K562 (cell line): ENCODE results near the gene POLG. TPM values are rescaled to one million over a fixed set of nuclear protein-coding genes. Genes with fewer than 3 reads are reported as not detected.

ENCODE experiments used
- C11orf30 ChIP-seq: fragments of 450-650 bp; IDR thresholded peaks from 2 replicates; pipeline ENCODE4 v1.6.1; 2016; ENCODE audit warnings: low read depth, mild to moderate bottlenecking
- CEBPB ChIP-seq: fragments of 450-650 bp; IDR thresholded peaks from 2 replicates; pipeline ENCODE4 v1.6.1; 2016; ENCODE audit warnings: missing genetic modification characterization, missing compliant biosample characterization
- E2F3 ChIP-seq: fragments of 250-450 bp; sonication (Bioruptor Pico); IDR thresholded peaks from 2 replicates; pipeline ENCODE4 v1.4.0; 2020; ENCODE audit warnings: mild to moderate bottlenecking
- GATA2 ChIP-seq: sonication (generic); formaldehyde crosslinking; IDR thresholded peaks from 2 replicates; pipeline ENCODE4 v1.4.0; 2020; ENCODE audit warnings: mild to moderate bottlenecking, missing genetic modification reagents
- HIVEP1 ChIP-seq: fragments of 250-450 bp; sonication (Bioruptor Pico); IDR thresholded peaks from 2 replicates; pipeline ENCODE4 v1.4.0; 2020; ENCODE audit warnings: mild to moderate bottlenecking
- LARP7 ChIP-seq: fragments of 450-650 bp; IDR thresholded peaks from 2 replicates; pipeline ENCODE4 v1.6.1; 2016
- MEIS2 ChIP-seq: fragments of 450-650 bp; IDR thresholded peaks from 2 replicates; pipeline ENCODE4 v1.6.1; 2014; ENCODE audit warnings: mild to moderate bottlenecking; ENCODE audit not compliant: partially characterized antibody
- NFYB ChIP-seq: IDR thresholded peaks from 2 replicates; pipeline ENCODE4 v1.6.1; 2011; ENCODE audit warnings: mild to moderate bottlenecking, moderate library complexity; ENCODE audit not compliant: insufficient read length; ENCODE audit errors: extremely low read depth
- NUFIP1 ChIP-seq: fragments of 450-650 bp; IDR thresholded peaks from 2 replicates; pipeline ENCODE4 v1.6.1; 2018; ENCODE audit not compliant: partially characterized antibody
- SLC30A9 ChIP-seq: fragments of 250-450 bp; sonication (Bioruptor Pico); IDR thresholded peaks from 2 replicates; pipeline ENCODE4 v1.8.0; 2022; ENCODE audit warnings: mild to moderate bottlenecking, moderate library complexity
- SMAD2 ChIP-seq: fragments of 150-350 bp; IDR thresholded peaks from 2 replicates; pipeline ENCODE4 v1.6.1; 2014; ENCODE audit warnings: low read depth, mild to moderate bottlenecking, low read length
- SMARCA4 ChIP-seq: fragments of 450-650 bp; IDR thresholded peaks from 2 replicates; pipeline ENCODE4 v1.6.1; 2016
- SRSF1 ChIP-seq: fragments of 200-400 bp; formaldehyde crosslinking; IDR thresholded peaks from 2 replicates; pipeline ENCODE4 v1.6.1; 2017; ENCODE audit warnings: mild to moderate bottlenecking, low read depth, low read length, moderate library complexity
- XRCC3 ChIP-seq: fragments of 450-650 bp; IDR thresholded peaks from 2 replicates; pipeline ENCODE4 v1.6.1; 2017; ENCODE audit warnings: mild to moderate bottlenecking, moderate library complexity
- ZFPM2 ChIP-seq: fragments of 250-450 bp; sonication (Bioruptor Pico); IDR thresholded peaks from 2 replicates; pipeline ENCODE4 v1.5.1; 2022; ENCODE audit warnings: mild to moderate bottlenecking
- ZNF12 ChIP-seq: sonication (generic); formaldehyde crosslinking; IDR thresholded peaks from 2 replicates; pipeline ENCODE4 v1.4.0; 2020; ENCODE audit warnings: mild to moderate bottlenecking, missing genetic modification reagents
- ZNF274 ChIP-seq: IDR thresholded peaks from 2 replicates; pipeline ENCODE4 v1.6.1; 2011; ENCODE audit warnings: low read depth, mild to moderate bottlenecking, low read length, moderate library complexity, borderline replicate concordance
- ZNF551 ChIP-seq: fragments of 250-450 bp; sonication (Bioruptor Pico); IDR thresholded peaks from 2 replicates; pipeline ENCODE4 v1.5.0; 2021; ENCODE audit warnings: mild to moderate bottlenecking, moderate library complexity
- polyA plus RNA-seq, 8 experiments: library from polyadenylated mRNA; depleted of rRNA in 4 of 8; stranded (reverse) in 5 of 8; unstranded in 3 of 8; fragments of >200 nt; fragmentation: Nextera tagmentation in 2 of 8; fragmentation: Illumina TruSeq in 1 of 8; extraction: Ambion mirVana in 2 of 8; extraction: Trizol in 1 of 8; gene quantifications; 2 replicates each; pipeline versions ENCODE4 v1.2.1 to v1.2.3, GENCODE V29; 2011 to 2014; ENCODE audit warnings: inconsistent platforms in 1 of 8, missing spikeins in 1 of 8
- total RNA-seq, 7 experiments: library from RNA; depleted of rRNA in 6 of 7; stranded (reverse); fragments of >200 nt in 6 of 7; fragmentation: Illumina TruSeq in 2 of 7; extraction: Trizol in 2 of 7; gene quantifications; 2 replicates each; pipeline versions ENCODE4 v1.2.1 to v1.2.3, GENCODE V29; 2011 to 2021; ENCODE audit warnings: low replicate concordance in 1 of 7
- TF ChIP-seq, protein P1 (sequence below): sonication (generic); formaldehyde crosslinking; IDR thresholded peaks from 2 replicates; pipeline ENCODE4 v1.8.1; 2022; ENCODE audit warnings: missing genetic modification reagents
- TF ChIP-seq, protein P2 (sequence below): fragments of 250-450 bp; sonication (Bioruptor Pico); IDR thresholded peaks from 2 replicates; pipeline ENCODE4 v1.8.0; 2021; ENCODE audit warnings: moderate library complexity, mild to moderate bottlenecking, inconsistent platforms
- TF ChIP-seq, protein P3 (sequence below): IDR thresholded peaks from 2 replicates; pipeline ENCODE4 v1.6.1; 2011; ENCODE audit not compliant: insufficient read length; ENCODE audit errors: extremely low read depth
- TF ChIP-seq, protein P4 (sequence below): IDR thresholded peaks from 2 replicates; pipeline ENCODE4 v1.6.1; 2016; ENCODE audit warnings: missing genetic modification characterization, missing compliant biosample characterization
- TF ChIP-seq, protein P5 (sequence below): fragments of 200-800 bp; sonication (Bioruptor generic); IDR thresholded peaks from 2 replicates; pipeline ENCODE4 v1.6.1; 2017; ENCODE audit warnings: missing genetic modification characterization, missing compliant biosample characterization

POLG gene
- total and polyA plus RNA-seq, 9 of the 15 experiments (the other 6 are each of a cell fraction or from before 2014, with no cell fraction given): 15.2 to 83.8 (median 38.6) TPM

DNA sequence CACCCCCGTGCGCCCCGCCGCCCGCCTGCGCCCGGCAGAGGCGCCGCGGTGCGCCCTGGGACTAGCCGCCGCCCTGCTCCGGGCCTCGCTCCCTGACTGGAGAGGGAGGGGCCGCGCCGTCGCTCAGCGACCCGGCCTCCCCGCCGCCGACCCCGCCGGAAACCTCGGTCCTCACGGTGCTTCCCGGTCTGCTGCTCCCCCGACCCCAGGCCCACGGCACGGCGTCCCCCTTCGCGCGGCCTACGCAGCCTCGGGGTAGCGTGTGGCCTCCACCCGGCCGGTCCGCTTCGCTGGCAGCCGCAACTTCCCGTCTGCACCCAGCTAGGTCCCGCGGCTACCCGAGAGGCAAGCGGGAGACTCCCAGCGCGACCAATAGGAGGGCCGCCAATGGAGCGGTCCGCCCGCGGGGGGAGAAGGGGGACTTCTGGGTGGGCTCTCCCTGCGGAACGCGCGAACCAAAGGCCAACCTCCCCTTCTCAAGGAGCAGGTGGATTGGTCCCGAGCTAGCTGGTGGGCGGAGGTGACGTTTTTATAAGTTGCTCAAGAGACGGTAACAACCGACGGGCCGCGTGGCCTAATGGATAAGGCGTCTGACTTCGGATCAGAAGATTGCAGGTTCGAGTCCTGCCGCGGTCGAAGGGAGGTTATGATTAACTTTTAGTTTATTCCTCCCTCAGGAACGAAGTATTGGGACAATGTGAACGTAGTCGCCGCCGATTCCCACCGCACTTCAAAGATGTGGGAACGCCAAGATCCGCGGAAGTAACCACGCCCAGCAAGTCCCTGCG, at the start of gene POLG (continued):
- TF ChIP-seq SMARCA4: no peak
- peak; percentile 41; the same call in 1 of the 2 replicates for TF ChIP-seq ZNF274
- TF ChIP-seq, protein P1, sequence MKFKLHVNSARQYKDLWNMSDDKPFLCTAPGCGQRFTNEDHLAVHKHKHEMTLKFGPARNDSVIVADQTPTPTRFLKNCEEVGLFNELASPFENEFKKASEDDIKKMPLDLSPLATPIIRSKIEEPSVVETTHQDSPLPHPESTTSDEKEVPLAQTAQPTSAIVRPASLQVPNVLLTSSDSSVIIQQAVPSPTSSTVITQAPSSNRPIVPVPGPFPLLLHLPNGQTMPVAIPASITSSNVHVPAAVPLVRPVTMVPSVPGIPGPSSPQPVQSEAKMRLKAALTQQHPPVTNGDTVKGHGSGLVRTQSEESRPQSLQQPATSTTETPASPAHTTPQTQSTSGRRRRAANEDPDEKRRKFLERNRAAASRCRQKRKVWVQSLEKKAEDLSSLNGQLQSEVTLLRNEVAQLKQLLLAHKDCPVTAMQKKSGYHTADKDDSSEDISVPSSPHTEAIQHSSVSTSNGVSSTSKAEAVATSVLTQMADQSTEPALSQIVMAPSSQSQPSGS (CRISPR knock-in tag): no peak
- TF ChIP-seq ZNF12 (CRISPR knock-in tag): peak; percentile 64; the same call in 1 of the 2 replicates
- TF ChIP-seq ZFPM2 (CRISPR knock-in tag): no peak
- no peak for TF ChIP-seq MEIS2
- peak; percentile 44 for TF ChIP-seq E2F3 (CRISPR knock-in tag)
- TF ChIP-seq LARP7: no peak
- TF ChIP-seq, protein P2, sequence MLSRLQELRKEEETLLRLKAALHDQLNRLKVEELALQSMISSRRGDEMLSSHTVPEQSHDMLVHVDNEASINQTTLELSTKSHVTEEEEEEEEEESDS (CRISPR knock-in tag): no peak
- TF ChIP-seq, protein P3, sequence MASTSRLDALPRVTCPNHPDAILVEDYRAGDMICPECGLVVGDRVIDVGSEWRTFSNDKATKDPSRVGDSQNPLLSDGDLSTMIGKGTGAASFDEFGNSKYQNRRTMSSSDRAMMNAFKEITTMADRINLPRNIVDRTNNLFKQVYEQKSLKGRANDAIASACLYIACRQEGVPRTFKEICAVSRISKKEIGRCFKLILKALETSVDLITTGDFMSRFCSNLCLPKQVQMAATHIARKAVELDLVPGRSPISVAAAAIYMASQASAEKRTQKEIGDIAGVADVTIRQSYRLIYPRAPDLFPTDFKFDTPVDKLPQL: peak; percentile 3
- TF ChIP-seq CEBPB: peak; percentile 85
- peak; percentile 76 for TF ChIP-seq NFYB
- TF ChIP-seq SLC30A9 (CRISPR knock-in tag): no peak
- TF ChIP-seq SRSF1: 0 out of 2 replicates have a peak, but pooled peaks have one; percentile 35
- peak; percentile 90 for TF ChIP-seq NUFIP1
- no peak for TF ChIP-seq GATA2 (CRISPR knock-in tag)
- TF ChIP-seq, protein P4, sequence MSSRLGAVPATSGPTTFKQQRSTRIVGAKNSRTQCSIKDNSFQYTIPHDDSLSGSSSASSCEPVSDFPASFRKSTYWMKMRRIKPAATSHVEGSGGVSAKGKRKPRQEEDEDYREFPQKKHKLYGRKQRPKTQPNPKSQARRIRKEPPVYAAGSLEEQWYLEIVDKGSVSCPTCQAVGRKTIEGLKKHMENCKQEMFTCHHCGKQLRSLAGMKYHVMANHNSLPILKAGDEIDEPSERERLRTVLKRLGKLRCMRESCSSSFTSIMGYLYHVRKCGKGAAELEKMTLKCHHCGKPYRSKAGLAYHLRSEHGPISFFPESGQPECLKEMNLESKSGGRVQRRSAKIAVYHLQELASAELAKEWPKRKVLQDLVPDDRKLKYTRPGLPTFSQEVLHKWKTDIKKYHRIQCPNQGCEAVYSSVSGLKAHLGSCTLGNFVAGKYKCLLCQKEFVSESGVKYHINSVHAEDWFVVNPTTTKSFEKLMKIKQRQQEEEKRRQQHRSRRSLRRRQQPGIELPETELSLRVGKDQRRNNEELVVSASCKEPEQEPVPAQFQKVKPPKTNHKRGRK (tag): no peak
- no peak for TF ChIP-seq XRCC3
- no peak for TF ChIP-seq ZNF551
- TF ChIP-seq HIVEP1 (CRISPR knock-in tag): no peak
- TF ChIP-seq SMAD2: no peak
- TF ChIP-seq, protein P5, sequence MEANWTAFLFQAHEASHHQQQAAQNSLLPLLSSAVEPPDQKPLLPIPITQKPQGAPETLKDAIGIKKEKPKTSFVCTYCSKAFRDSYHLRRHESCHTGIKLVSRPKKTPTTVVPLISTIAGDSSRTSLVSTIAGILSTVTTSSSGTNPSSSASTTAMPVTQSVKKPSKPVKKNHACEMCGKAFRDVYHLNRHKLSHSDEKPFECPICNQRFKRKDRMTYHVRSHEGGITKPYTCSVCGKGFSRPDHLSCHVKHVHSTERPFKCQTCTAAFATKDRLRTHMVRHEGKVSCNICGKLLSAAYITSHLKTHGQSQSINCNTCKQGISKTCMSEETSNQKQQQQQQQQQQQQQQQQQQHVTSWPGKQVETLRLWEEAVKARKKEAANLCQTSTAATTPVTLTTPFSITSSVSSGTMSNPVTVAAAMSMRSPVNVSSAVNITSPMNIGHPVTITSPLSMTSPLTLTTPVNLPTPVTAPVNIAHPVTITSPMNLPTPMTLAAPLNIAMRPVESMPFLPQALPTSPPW: peak; percentile 90; the same call in 1 of the 2 replicates
- TF ChIP-seq C11orf30: peak; percentile 62
